Liver (tissue), 9 donors: Measurements from ENCODE around the gene CLCN4. TPM values are rescaled to one million over a fixed set of nuclear protein-coding genes. Genes with fewer than 3 reads are reported as not detected.
A peak's percentile ranks its signal among the peaks of the same experiment; 100 is the strongest.

Experiments
- DNase-seq: peaks from one replicate; pipeline ENCODE4 v3.0.0-alpha.2; 2017; ENCODE audit warnings: low spot score
- H3K27ac ChIP-seq, 2 donors: one replicate each; pipeline ENCODE4 v1.7.0; 2013; ENCODE audit warnings: inconsistent platforms in 2 of 2, low read length in 2 of 2, control low read depth in 1 of 2, low read depth in 1 of 2, mild to moderate bottlenecking in 1 of 2
- H3K27me3 ChIP-seq, 4 donors: one replicate each; pipeline versions ENCODE4 v1.6.1 to v1.7.0; 2013; ENCODE audit warnings: low read length in 3 of 4, inconsistent platforms in 1 of 4, mild to moderate bottlenecking in 1 of 4, moderate library complexity in 1 of 4; ENCODE audit not compliant: control insufficient read depth in 4 of 4, insufficient read depth in 4 of 4
- H3K36me3 ChIP-seq, 4 donors: one replicate each; pipeline versions ENCODE4 v1.6.1 to v1.7.0; 2013; ENCODE audit warnings: low read length in 3 of 4, mild to moderate bottlenecking in 3 of 4, low read depth in 1 of 4, moderate library complexity in 1 of 4; ENCODE audit not compliant: control insufficient read depth in 4 of 4, insufficient read depth in 3 of 4
- H3K4me1 ChIP-seq, 4 donors: one replicate each; pipeline versions ENCODE4 v1.6.1 to v1.7.0; 2013; ENCODE audit warnings: low read length in 3 of 4, mild to moderate bottlenecking in 3 of 4, moderate library complexity in 1 of 4; ENCODE audit not compliant: control insufficient read depth in 4 of 4, insufficient read depth in 4 of 4
- H3K4me3 ChIP-seq, 3 donors: one replicate each; pipeline versions ENCODE4 v1.6.1 to v1.7.0; 2013; ENCODE audit warnings: low read length in 3 of 3, control low read depth in 1 of 3, low read depth in 1 of 3, mild to moderate bottlenecking in 1 of 3
- H3K9ac ChIP-seq, 2 donors: one replicate each; pipeline ENCODE4 v1.7.0; 2013; ENCODE audit warnings: low read length in 2 of 2, mild to moderate bottlenecking in 2 of 2, moderate library complexity in 2 of 2, control low read depth in 1 of 2, low read depth in 1 of 2
- H3K9me3 ChIP-seq, 4 donors: one replicate each; pipeline versions ENCODE4 v1.6.1 to v1.7.0; 2013; ENCODE audit warnings: low read length in 3 of 4; ENCODE audit not compliant: control insufficient read depth in 4 of 4
- ATF3 ChIP-seq: IDR thresholded peaks from 2 replicates; pipeline ENCODE4 v1.6.1; 2016; ENCODE audit warnings: antibody characterized with exemption
- EGR1 ChIP-seq, 2 donors: IDR thresholded peaks; 2 replicates each; pipeline ENCODE4 v1.6.1; 2016 to 2018; ENCODE audit warnings: antibody characterized with exemption in 2 of 2, low read depth in 2 of 2
- FOXA1 ChIP-seq: IDR thresholded peaks from 2 replicates; pipeline ENCODE4 v1.6.1; 2016; ENCODE audit warnings: antibody characterized with exemption
- FOXA2 ChIP-seq: IDR thresholded peaks from 2 replicates; pipeline ENCODE4 v1.6.1; 2016; ENCODE audit warnings: antibody characterized with exemption
- GABPA ChIP-seq, 2 donors: IDR thresholded peaks in 1 of 2; conservative IDR thresholded peaks in 1 of 2; 2 replicates each; pipeline ENCODE4 v1.6.1; 2016; ENCODE audit warnings: antibody characterized with exemption in 2 of 2, mild to moderate bottlenecking in 1 of 2, moderate library complexity in 1 of 2
- HNF4A ChIP-seq, 2 donors: conservative IDR thresholded peaks; 2 replicates each; pipeline ENCODE4 v1.6.1; 2016; ENCODE audit warnings: antibody characterized with exemption in 2 of 2, mild to moderate bottlenecking in 2 of 2
- HNF4G ChIP-seq: IDR thresholded peaks from 2 replicates; pipeline ENCODE4 v1.6.1; 2016; ENCODE audit warnings: antibody characterized with exemption
- JUND ChIP-seq, 2 donors: IDR thresholded peaks; 2 replicates each; pipeline ENCODE4 v1.6.1; 2016; ENCODE audit warnings: antibody characterized with exemption in 2 of 2
- NR2F2 ChIP-seq: IDR thresholded peaks from 2 replicates; pipeline ENCODE4 v1.6.1; 2016; ENCODE audit warnings: antibody characterized with exemption
- RAD21 ChIP-seq, 2 donors: IDR thresholded peaks; 2 replicates each; pipeline ENCODE4 v1.6.1; 2016; ENCODE audit warnings: antibody characterized with exemption in 2 of 2, mild to moderate bottlenecking in 2 of 2
- RXRA ChIP-seq, 2 donors: IDR thresholded peaks; 2 replicates each; pipeline ENCODE4 v1.6.1; 2017 to 2018; ENCODE audit warnings: antibody characterized with exemption in 2 of 2, mild to moderate bottlenecking in 1 of 2
- SP1 ChIP-seq: IDR thresholded peaks from 2 replicates; pipeline ENCODE4 v1.6.1; 2018; ENCODE audit warnings: antibody characterized with exemption, mild to moderate bottlenecking
- TAF1 ChIP-seq: conservative IDR thresholded peaks from 2 replicates; pipeline ENCODE4 v1.6.1; 2016; ENCODE audit warnings: antibody characterized with exemption, mild to moderate bottlenecking
- YY1 ChIP-seq: IDR thresholded peaks from 2 replicates; pipeline ENCODE4 v1.6.1; 2016; ENCODE audit warnings: antibody characterized with exemption, mild to moderate bottlenecking
- WGBS: extraction: QIAGEN DNeasy Blood & Tissue Kit; methylation state at CpG from one replicate; pipeline ENCODE4 v1.1.7; 2013; 5-methylcytosine and 5-hydroxymethylcytosine counted together
- polyA plus RNA-seq, 2 donors: library from polyadenylated mRNA; stranded (reverse) in 1 of 2; unstranded in 1 of 2; fragments of 200-250 nt in 1 of 2; fragments of >200 nt in 1 of 2; fragmentation: Nextera tagmentation in 1 of 2; extraction: Ambion mirVana in 1 of 2; gene quantifications; one replicate each; pipeline versions ENCODE4 v1.2.1 to v1.2.3, GENCODE V29; 2013 to 2015
- total RNA-seq, 2 donors: library from RNA; depleted of rRNA; stranded (reverse); fragments of >200 nt; gene quantifications; one replicate each; pipeline ENCODE4 v1.2.3, GENCODE V29; 2014
- TF ChIP-seq, protein P1 (sequence below): fragments of 150-350 bp; IDR thresholded peaks from 2 replicates; pipeline ENCODE4 v1.5.1; 2017; ENCODE audit warnings: improper control_type of control experiment, low read depth, low read length; ENCODE audit not compliant: missing input control
- TF ChIP-seq, protein P2 (sequence below): IDR thresholded peaks from 2 replicates; pipeline ENCODE4 v1.6.1; 2016; ENCODE audit warnings: antibody characterized with exemption
- TF ChIP-seq, protein P3 (sequence below): IDR thresholded peaks from 2 replicates; pipeline ENCODE4 v1.6.1; 2016; ENCODE audit warnings: antibody characterized with exemption
- TF ChIP-seq, protein P4 (sequence below): IDR thresholded peaks from 2 replicates; pipeline ENCODE4 v1.6.1; 2016; ENCODE audit warnings: antibody characterized with exemption, mild to moderate bottlenecking
- donor health status: healthy.
- donor health status: healthy.
- donor health status: healthy.
- donor health status: healthy.
- donor health status: healthy.

The CLCN4 gene
- total and polyA plus RNA-seq, 4 donors = 1.5 to 10.9 (median 4.0) TPM

DNA sequence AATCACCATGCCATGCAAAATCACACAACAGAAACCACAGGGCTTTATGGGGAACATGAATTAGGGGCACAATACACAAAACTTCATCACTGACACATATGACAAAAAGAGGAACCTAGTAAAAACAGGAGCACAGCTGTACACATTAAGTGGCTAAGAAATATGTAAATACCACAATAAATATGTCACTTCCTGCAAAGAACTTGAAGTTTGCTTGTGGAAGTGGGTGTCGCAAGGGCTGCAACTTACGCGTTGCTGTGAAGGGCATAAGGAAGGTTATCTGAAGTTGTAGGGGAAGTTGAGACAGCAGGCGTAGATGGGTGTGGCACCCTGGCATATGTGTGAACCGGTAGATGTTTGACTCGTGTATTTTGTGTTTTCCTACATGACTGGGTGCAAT is 42.4 kb downstream of the CLCN4 start:
- TF ChIP-seq GABPA (IDR thresholded peaks at IDR 0.05 in 1 of 2, conservative IDR thresholded peaks at IDR 0.05 in 1 of 2) (peak in 1 of 2 donors; percentile 10), TAF1 (no peak)
- Histone ChIP-seq H3K9me3 (no peaks in the 10 kb centered on the region), H3K4me3 (no peak overlapping the region), H3K27me3 (no peaks in the 10 kb centered on the region), H3K4me1 (no peaks in the 10 kb centered on the region), H3K9ac (no peak overlapping the region), H3K36me3 (no peaks in the 10 kb centered on the region), H3K27ac (no peak overlapping the region)
- WGBS = 67% methylated on average over 6 of the region's 6 CpGs
- no peak for DNase-seq

- no peak overlapping the region for H3K9ac ChIP-seq
- no peak overlapping the region for H3K4me3 ChIP-seq
- H3K36me3 ChIP-seq = peaks cover 0 to 2% (median 0%) of the 10 kb centered on the region in 4 donors
- no peaks in the 10 kb centered on the region for H3K9me3 ChIP-seq
- H3K4me1 ChIP-seq = no peaks in the 10 kb centered on the region
- no peak for DNase-seq
- H3K27ac ChIP-seq = no peak overlapping the region
- 87% methylated on average over 3 of the region's 3 CpGs for WGBS
- no peaks in the 10 kb centered on the region for H3K27me3 ChIP-seq
- TF ChIP-seq JUND (IDR thresholded peaks at IDR 0.05) (no peak), GABPA (IDR thresholded peaks at IDR 0.05 in 1 of 2, conservative IDR thresholded peaks at IDR 0.05 in 1 of 2) (no peak), FOXA1 (no peak), TAF1 (no peak), EGR1 (IDR thresholded peaks at IDR 0.05; ENCODE audit: low read depth in 2 of 2) (no peak), NR2F2 (no peak), HNF4G (no peak), YY1 (no peak), SP1 (no peak), HNF4A (conservative IDR thresholded peaks at IDR 0.05) (no peak), FOXA2 (no peak), ATF3 (no peak), RXRA (IDR thresholded peaks at IDR 0.05) (no peak), RAD21 (IDR thresholded peaks at IDR 0.05) (no peak)
- TF ChIP-seq, protein P1, sequence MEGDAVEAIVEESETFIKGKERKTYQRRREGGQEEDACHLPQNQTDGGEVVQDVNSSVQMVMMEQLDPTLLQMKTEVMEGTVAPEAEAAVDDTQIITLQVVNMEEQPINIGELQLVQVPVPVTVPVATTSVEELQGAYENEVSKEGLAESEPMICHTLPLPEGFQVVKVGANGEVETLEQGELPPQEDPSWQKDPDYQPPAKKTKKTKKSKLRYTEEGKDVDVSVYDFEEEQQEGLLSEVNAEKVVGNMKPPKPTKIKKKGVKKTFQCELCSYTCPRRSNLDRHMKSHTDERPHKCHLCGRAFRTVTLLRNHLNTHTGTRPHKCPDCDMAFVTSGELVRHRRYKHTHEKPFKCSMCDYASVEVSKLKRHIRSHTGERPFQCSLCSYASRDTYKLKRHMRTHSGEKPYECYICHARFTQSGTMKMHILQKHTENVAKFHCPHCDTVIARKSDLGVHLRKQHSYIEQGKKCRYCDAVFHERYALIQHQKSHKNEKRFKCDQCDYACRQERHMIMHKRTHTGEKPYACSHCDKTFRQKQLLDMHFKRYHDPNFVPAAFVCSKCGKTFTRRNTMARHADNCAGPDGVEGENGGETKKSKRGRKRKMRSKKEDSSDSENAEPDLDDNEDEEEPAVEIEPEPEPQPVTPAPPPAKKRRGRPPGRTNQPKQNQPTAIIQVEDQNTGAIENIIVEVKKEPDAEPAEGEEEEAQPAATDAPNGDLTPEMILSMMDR = no peak
- TF ChIP-seq, protein P2, sequence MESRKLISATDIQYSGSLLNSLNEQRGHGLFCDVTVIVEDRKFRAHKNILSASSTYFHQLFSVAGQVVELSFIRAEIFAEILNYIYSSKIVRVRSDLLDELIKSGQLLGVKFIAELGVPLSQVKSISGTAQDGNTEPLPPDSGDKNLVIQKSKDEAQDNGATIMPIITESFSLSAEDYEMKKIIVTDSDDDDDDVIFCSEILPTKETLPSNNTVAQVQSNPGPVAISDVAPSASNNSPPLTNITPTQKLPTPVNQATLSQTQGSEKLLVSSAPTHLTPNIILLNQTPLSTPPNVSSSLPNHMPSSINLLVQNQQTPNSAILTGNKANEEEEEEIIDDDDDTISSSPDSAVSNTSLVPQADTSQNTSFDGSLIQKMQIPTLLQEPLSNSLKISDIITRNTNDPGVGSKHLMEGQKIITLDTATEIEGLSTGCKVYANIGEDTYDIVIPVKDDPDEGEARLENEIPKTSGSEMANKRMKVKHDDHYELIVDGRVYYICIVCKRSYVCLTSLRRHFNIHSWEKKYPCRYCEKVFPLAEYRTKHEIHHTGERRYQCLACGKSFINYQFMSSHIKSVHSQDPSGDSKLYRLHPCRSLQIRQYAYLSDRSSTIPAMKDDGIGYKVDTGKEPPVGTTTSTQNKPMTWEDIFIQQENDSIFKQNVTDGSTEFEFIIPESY = no peak
- TF ChIP-seq, protein P3, sequence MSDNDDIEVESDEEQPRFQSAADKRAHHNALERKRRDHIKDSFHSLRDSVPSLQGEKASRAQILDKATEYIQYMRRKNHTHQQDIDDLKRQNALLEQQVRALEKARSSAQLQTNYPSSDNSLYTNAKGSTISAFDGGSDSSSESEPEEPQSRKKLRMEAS = no peak
- TF ChIP-seq, protein P4, sequence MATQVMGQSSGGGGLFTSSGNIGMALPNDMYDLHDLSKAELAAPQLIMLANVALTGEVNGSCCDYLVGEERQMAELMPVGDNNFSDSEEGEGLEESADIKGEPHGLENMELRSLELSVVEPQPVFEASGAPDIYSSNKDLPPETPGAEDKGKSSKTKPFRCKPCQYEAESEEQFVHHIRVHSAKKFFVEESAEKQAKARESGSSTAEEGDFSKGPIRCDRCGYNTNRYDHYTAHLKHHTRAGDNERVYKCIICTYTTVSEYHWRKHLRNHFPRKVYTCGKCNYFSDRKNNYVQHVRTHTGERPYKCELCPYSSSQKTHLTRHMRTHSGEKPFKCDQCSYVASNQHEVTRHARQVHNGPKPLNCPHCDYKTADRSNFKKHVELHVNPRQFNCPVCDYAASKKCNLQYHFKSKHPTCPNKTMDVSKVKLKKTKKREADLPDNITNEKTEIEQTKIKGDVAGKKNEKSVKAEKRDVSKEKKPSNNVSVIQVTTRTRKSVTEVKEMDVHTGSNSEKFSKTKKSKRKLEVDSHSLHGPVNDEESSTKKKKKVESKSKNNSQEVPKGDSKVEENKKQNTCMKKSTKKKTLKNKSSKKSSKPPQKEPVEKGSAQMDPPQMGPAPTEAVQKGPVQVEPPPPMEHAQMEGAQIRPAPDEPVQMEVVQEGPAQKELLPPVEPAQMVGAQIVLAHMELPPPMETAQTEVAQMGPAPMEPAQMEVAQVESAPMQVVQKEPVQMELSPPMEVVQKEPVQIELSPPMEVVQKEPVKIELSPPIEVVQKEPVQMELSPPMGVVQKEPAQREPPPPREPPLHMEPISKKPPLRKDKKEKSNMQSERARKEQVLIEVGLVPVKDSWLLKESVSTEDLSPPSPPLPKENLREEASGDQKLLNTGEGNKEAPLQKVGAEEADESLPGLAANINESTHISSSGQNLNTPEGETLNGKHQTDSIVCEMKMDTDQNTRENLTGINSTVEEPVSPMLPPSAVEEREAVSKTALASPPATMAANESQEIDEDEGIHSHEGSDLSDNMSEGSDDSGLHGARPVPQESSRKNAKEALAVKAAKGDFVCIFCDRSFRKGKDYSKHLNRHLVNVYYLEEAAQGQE = no peak
Measured at GRCh38 chrX:10203617-10204016, 46.8 kb downstream of the CLCN4 start.
